Dedifferentiated amniotic fluid mesenchymal stem cell (primary cell): ENCODE data around the gene PARP14.
"Not testable (repeated sequence)": the region's sequence is repeated elsewhere in the genome, so short reads cannot be mapped to it uniquely, and the experiment has no call there.

Experiments used
- DNase-seq: peaks from one replicate; pipeline ENCODE4 v3.0.0-alpha.2; 2016; ENCODE audit errors: extremely low spot score

The PARP14 gene

GRCh38 chr3:122716667-122717066 is 36.0 kb downstream of the PARP14 start:
- DNase-seq, result no peak

GRCh38 chr3:122719273-122719921 is 38.8 kb downstream of the PARP14 start:
- DNase-seq, result no peak

DNA sequence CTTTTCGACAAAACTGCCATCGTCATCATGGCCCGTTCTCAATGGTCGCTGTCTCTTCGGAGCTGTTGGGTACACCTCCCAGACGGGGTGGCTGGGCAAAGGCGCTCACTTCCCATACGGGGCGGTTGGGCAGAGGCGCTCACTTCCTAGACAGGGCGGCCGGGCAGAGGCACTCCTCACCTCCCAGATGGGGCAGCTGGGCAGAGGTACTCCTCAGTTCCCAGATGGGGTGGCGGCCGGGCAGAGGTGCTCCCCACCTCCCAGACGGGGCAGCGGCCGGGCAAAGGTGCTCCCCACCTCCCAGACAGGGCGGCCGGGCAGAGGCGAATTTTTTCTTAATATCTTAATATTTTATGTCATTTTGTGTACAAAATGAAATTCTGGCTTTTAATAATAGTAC is 44.5 kb downstream of the PARP14 start:
- no peak for DNase-seq

DNA sequence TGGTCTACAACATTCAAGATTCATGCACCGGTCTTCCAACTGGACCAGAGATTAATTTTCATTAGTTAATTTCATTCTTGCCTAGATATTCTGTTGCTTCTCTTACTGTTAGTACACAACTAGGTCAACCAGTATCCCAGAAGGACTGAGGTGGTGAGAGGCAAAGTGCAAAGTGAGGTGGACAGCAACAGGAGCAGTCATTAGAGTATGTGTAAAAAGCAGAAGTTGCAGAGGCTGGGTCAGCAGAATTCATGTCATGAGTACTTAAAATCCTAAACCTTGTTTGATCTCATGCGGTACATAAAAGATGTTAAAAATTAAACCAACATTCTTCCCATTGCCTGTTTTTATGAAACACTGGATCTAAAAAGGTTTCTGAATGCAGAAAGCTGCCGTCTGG is 46.7 kb downstream of the PARP14 start:
- no peak for DNase-seq

GRCh38 chr3:122727766-122728165 is 47.1 kb downstream of the PARP14 start:
- DNase-seq, result no peak

DNA sequence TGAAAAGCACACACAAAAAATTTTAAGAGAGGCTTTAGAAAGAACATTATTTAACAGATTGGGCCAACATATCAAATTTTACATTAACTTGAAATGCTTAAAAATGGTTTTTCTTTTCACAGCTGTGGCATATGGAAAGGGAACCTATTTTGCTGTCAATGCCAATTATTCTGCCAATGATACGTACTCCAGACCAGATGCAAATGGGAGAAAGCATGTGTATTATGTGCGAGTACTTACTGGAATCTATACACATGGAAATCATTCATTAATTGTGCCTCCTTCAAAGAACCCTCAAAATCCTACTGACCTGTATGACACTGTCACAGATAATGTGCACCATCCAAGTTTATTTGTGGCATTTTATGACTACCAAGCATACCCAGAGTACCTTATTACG is 47.5 kb downstream of the PARP14 start:
- no peak for DNase-seq

- DNase-seq, result no peak
Observed at GRCh38 chr3:122728756-122729514, 48.3 kb downstream of the PARP14 start.

GRCh38 chr3:122730240-122730639 is 49.6 kb downstream of the PARP14 start:
- no peak for DNase-seq

DNA sequence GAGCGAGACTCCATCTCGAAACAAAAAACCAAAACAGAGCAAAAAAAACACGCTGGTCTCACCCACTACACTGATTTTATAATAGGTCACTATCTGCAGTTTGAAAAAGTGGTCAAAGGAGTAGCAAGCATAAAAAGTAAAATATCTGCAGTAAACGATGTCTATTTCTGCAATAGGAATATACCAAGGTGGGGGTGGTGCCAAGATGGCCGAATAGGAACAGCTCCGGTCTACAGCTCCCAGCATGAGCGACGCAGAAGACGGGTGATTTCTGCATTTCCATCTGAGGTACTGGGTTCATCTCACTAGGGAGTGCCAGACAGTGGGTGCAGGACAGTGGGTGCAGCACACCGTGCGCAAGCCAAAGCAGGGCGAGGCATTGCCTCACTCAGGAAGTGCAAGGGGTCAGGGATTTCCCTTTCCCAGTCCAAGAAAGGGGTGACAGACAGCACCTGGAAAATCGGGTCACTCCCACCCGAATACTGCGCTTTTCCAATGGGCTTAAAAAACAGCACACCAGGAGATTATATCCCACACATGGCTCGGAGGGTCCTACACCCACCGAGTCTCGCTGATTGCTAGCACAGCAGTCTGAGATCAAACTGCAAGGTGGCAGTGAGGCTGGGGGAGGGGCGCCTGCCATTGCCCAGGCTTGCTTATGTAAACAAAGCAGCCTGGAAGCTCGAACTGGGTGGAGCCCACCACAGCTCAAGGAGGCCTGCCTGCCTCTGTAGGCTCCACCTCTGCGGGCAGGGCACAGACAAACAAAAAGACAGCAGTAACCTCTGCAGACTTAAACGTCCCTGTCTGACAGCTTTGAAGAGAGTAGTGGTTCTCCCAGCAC is 52.3 kb downstream of the PARP14 start:
- not testable (repeated sequence) for DNase-seq

DNA sequence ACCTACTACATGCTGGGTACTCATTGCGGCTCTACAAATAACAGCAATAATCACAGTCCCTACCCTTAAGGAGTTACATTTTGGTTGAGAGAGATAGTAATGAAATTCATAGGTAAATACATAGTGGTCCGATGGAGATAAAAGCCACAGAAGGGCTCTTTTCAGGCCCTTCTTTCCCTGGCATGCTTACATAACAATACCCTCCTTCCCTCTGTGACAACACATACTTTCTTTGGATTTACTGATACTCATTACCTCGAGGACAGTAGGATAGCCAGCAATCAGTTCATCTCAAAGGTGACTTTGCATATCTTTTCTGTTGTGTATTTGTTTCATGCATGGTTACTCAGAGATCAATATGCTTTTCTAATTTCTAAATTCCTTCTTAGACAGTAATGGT is 58.5 kb downstream of the PARP14 start:
- DNase-seq, result no peak

- no peak for DNase-seq
Observed at GRCh38 chr3:122742234-122742633, 61.6 kb downstream of the PARP14 start.

GRCh38 chr3:122743581-122744120 is 63.0 kb downstream of the PARP14 start:
- no peak for DNase-seq

DNA sequence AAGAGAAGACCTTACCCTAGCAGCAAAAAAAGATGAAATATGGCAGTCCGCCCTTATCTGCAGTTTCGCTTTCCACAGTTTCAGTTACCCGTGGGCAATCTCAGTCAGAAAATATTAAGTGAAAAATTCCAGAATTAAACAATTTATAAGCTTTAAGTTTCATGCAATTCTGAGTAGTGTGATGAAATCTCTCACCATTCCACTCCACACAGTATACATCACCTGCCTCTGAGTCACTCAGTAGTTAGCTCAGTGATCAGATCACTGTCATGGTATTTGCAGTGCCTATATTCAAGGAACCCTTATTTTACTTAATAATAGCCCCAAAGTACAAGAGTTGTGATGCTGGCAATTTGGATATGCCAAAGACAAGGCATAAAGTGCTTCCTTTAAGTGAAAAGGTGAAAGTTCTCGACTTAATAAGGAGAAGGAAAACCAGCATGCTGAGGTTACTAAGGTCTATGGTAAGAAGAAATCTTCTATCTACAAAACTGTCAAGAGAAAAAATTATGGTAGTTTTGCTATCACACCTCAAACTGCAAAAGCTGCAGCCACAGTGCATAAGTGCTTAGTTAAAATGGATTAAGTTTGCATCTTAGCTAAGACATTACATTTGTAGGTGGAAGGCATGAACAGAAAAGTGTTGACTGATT is 64.9 kb downstream of the PARP14 start:
- DNase-seq, result peak; percentile 19

- not testable (repeated sequence) for DNase-seq
Observed at GRCh38 chr3:122747295-122747694, 66.7 kb downstream of the PARP14 start.

- no peak for DNase-seq
Observed at GRCh38 chr3:122748347-122748746, 67.7 kb downstream of the PARP14 start.

- no peak for DNase-seq
Observed at GRCh38 chr3:122754929-122755328, 74.3 kb downstream of the PARP14 start.

DNA sequence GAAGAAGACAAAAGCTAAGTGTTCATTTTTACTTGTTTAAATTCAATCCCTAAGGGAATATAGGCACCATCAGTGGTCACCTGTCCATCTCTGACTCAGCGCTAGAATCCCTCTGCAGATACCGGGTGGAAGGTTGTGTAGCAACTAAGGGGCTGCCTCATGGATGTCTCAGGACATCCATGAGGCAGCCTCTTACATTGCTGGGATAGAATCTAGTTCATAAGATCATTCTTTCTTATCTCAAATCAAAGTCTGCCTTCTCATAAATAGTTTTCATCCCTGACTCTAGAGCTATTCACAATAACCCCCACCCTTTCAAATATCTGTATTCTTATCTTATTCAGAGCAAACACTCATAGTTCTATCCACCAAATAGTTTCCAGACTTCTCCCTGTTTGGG is 74.9 kb downstream of the PARP14 start:
- no peak for DNase-seq

DNA sequence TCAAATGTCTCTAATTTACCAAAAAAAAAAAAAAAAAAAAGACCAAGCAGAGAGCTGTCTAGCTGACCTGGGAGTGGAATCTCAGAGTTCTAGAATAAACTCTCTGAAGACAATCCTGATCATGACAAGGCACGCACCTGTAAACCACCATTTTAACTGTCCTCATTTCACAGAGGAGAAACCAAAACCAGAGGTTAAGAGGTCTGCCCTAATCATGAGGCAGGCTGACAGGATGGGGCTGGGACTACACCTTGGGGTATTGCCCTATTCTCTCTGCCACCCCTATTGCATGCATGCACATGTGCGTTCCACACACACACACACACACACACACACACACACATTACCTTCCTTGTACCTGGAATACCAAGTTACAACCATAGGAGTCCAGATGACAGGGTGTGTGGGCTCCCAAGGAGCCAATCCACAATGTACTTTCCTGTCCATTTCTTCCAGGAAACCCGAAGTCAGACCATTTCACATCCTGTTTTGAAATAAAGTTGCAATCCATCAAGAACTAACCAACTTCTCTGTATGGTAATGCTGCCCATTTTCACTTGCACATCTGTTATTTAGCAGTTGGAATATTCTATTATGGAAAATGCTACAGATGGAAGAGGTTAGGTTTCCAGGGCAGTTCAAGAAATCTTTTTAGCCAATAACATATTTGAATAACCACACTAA is 78.4 kb downstream of the PARP14 start:
- no peak for DNase-seq

DNA sequence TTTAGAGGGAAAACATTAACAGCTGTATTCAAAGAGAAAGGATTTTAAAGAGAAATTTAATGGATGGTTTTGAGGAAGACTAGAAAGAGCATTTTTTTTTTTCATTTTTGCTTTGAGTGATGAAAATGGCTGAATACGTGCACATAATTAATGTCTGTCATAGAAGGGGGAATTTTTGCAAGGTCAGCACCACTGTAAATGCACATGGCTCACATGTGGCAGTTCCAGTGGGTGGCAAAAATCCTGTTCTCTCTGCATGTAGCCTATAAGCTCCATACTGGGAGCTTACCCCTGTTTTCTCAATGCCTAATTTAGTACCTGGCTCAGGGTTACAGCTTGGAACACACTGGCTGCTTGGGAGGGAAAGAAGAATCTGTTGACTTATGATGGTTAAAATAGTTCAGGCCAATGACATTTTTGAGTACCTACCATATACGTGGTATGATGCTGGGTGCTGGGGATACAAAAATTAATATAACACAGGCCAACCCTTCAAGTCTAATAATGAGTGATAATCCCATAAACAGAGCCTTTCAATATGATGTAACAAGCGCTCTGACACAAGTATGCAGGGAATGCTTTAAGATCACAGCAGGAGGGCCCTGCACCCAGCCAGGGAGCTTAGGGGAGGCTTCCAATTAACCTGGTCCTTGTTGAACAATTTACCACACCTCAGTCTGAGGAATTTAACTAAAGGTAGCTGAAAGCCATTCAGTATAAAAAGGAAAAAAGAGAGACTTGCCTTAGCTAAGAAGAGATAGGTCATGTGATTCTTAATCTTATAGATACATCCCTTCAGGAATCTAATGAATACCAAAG is 80.0 kb downstream of the PARP14 start:
- DNase-seq, result no peak

DNA sequence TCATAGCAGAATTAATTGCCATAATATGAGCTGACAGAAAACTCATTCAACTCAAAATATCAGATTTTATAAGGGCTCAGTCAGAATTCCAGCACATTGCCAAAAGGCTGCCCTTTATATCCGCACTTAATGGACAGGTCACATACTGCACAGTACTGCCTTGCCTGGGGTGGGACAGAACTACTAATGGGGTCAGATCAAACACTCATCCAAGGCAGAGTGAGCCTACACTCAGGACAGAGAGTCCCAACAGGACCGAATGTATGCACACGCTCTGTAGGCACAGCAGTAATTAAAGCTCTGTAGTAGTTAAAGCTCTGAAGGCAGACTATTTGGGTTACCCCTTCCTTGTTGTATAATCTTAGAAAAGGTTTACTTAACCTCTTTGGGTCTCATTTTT is 85.8 kb downstream of the PARP14 start:
- DNase-seq, result no peak
